ENCODE measurements around the gene REV1. TPM values are rescaled to one million over a fixed set of nuclear protein-coding genes. Genes with fewer than 3 reads are reported as not detected.
"Not testable (repeated sequence)": the region's sequence is repeated elsewhere in the genome, so short reads cannot be mapped to it uniquely, and the experiment has no call there.

REV1 gene
- total RNA-seq: 75.2 TPM

- intact Hi-C loops (cut with DNase I): loop anchor here (10.0 kb wide), 1 partner anchor 325 kb away; no protein-coding TSS in a partner anchor
- peak; percentile 96 for ATAC-seq
- DNase-seq (ENCODE audit: low spot score): peak; percentile 96
Measured at GRCh38 chr2:99489761-99490622, at the start of gene REV1. TSS of gene REV1 (minus strand) at chr2:99490017. CDS start at chr2:99464975, 25,042 bp downstream.

GRCh38 chr2:99537910-99538485 is 48.2 kb upstream of the REV1 start:
- DNase-seq (ENCODE audit: low spot score): no peak
- intact Hi-C loops (cut with DNase I): no loop called here
- no peak for ATAC-seq

DNA sequence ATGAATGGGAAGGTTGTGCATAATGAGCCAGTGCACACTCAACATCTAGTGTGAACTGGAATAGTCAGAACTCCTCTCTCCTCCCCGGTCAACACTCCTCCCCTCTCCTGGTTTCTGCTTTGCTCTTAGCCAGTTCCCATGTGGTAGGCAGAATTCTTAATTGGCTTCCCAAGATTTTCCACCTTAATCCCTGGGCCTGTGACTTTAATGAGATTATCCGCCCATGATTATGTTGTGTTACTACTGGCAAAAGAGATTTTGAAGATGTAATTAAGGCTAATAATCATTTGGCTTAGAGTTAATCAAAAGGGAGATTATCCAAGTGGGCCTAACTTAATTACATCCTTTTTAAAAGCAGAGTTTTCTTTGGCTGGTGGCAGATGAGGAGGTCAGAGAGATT is 34.2 kb upstream of the REV1 start:
- no peak for DNase-seq (ENCODE audit: low spot score)
- ATAC-seq: no peak
- intact Hi-C loops (cut with DNase I): no loop called here

GRCh38 chr2:99522157-99522556 is 32.3 kb upstream of the REV1 start:
- intact Hi-C loops (cut with DNase I): no loop called here
- ATAC-seq: no peak
- DNase-seq (ENCODE audit: low spot score): no peak

- DNase-seq (ENCODE audit: low spot score) (no peak), ATAC-seq (no peak)
- intact Hi-C loops (cut with DNase I): no loop called here
Measured at GRCh38 chr2:99520813-99521212, 31.0 kb upstream of the REV1 start.

GRCh38 chr2:99520195-99520594 is 30.4 kb upstream of the REV1 start:
- intact Hi-C loops (cut with DNase I): no loop called here
- no peak for ATAC-seq
- no peak for DNase-seq (ENCODE audit: low spot score)

GRCh38 chr2:99514357-99514756 is 24.5 kb upstream of the REV1 start:
- intact Hi-C loops (cut with DNase I): no loop called here
- DNase-seq (ENCODE audit: low spot score) (no peak), ATAC-seq (no peak)

DNA sequence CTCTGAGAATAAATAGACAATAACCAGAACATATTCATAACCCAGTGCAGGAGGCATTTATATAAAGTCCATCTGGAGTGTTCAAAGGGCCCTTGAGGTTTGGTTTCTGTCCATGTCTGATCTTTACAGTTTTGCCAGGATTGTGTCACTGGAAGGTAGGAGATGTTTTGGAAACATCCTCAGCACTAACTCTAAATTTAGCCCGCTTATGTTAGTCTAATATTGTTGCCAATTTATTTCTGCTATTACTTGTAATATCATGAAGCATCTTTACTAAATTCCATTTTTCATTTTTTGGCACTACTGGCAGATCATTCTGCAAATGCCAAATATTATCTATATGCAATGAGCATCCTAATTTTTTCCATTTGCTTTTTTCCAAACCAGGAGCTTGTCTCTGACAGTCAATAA is 22.4 kb upstream of the REV1 start:
- no peak for DNase-seq (ENCODE audit: low spot score)
- intact Hi-C loops (cut with DNase I): no loop called here

GRCh38 chr2:99509387-99509786 is 19.6 kb upstream of the REV1 start:
- intact Hi-C loops (cut with DNase I): no loop called here
- ATAC-seq (no peak), DNase-seq (ENCODE audit: low spot score) (no peak)

More for the DNA sequence above, 22.4 kb upstream of the REV1 start:
- ATAC-seq: peak; percentile 24

DNA sequence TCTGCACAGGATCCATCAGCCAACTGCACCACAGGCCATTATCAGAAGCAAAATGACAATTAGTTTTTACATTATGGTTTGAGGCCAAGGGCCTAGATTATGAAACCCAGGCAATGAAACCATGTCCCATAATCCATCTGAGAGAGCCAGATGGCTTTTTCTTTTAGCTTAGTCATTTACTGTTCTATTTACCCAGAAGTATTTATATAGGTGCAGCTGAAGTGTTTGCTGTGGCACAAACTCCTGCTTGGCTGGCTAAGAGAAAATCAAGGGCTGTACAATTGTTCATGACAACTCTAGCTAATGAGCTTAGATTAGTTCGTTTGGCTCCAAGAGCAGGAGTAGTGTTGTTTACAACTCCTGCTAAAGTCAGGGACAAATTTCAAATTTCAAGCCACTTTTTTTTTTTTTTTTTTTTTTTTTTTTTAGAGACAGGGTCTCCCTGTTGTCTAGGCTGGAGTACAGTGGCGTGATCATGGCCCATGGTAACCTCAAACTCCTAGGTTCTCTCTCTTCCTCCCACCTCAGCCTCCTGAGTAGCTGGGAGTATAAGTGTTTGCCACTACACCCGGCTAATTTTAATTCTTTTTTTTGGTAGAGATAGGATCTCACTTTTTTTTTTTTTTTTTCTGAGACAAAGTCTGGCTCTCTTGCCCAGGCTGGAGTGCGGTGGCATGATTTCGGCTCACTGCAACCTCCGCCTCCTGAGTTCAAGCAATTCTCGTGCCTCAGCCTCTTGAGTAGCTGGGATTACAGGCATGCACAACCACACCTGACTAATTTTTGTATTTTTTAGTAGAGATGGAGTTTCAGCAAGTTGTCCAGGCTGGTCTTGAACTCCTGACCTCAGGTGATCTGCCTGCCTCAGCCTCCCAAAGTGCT is 18.4 kb upstream of the REV1 start:
- intact Hi-C loops (cut with DNase I): no loop called here
- ATAC-seq (no peak), DNase-seq (ENCODE audit: low spot score) (no peak)

GRCh38 chr2:99504844-99505584 is 15.2 kb upstream of the REV1 start:
- no peak for DNase-seq (ENCODE audit: low spot score)

DNA sequence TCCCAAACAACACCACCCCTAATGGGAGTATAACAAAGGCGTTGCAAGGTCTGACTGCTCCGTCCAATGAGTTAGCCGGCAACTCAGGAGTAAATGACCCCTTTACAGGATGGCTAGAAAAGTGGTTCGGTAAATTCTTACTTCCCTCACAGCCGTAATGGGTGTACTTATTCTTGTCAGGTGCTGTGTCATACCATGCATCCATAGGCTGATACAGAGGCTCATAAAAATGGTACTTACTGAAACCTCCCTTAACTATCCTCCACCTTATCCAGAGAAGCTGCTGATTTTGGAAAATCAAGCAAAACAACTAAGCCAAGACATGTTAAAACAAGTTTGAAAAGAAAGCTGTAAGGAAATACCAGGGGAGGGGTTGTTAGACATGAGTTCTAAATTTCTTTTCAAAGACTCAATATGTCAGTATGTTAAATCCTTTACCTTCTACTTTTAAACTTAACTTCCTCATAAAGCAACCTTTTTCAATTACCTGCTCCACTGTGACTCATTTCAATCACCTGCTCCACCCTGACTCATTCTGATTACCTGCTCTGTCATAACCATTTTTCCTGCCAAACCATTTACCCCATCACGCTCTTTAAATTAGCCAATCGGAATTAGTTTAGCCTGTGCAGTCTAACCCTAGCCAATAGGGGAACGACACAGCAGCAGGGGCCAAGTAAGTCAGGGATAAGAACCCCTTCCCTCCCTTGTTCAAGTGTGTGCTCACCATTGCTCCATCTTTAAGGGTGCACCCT is 14.0 kb upstream of the REV1 start:
- ATAC-seq; DNase-seq (ENCODE audit: low spot score); intact Hi-C loops (cut with DNase I): not testable (repeated sequence)

More at GRCh38 chr2:99504844-99505584, 15.2 kb upstream of the REV1 start:
- intact Hi-C loops (cut with DNase I): no loop called here
- no peak for ATAC-seq

DNA sequence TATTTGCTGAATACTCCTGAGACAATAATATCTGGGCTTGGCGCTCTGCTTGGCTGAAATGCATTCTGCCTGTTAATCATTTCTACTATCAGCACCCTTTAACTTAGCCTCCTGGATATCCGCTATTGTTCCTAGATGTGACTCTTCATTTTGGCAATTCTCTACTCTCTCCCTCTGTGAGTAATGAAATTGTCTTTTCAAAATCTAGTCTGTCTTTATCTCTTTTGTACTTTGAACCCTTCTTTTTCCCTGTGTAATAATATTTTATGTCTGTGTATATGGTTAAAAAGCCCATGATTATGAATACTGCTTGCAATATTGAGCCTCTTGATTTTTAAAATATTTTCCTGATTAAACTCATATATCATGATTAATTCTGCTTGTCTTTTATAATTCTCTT is 6.2 kb upstream of the REV1 start:
- intact Hi-C loops (cut with DNase I): loop anchor here (10.0 kb wide), 1 partner anchor 331 kb away; no protein-coding TSS in a partner anchor
- DNase-seq (ENCODE audit: low spot score): no peak
- no peak for ATAC-seq

DNA sequence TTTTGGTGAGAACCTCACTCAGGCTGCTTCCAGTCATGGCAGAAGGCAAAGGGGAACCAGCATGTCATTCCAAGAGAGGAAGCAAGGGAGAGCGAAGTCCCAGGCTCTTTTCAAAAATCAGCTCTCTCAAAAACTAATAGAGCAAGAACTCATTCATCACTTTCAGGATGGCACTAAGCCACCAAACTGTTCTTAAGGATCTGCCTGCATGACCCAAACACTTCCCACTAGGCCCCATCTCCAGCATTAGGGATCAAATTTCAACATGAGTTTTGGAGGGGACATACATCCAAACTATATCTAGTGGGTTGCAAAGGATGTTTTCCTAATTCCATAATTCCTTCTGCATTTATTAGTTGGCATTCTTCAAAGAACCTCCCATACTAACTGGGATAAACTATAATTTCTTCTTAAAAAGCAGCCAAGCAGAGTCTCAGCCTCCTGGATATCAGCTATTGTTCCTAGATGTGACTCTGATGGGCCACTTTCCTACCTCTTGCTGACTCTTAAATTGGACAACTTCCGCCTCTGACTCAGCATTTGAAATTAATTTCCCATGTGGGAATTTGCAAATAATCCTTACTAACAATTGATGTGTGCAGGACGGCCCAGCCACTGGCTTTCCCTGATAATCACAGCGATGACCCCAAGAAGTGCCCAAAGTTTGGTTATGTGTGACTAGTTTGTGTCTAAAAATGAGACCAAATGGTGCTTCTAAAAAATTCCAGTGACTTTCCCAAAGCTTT is 5.5 kb upstream of the REV1 start:
- intact Hi-C loops (cut with DNase I): loop anchor here (10.0 kb wide), 1 partner anchor 330 kb away; no protein-coding TSS in a partner anchor

DNA sequence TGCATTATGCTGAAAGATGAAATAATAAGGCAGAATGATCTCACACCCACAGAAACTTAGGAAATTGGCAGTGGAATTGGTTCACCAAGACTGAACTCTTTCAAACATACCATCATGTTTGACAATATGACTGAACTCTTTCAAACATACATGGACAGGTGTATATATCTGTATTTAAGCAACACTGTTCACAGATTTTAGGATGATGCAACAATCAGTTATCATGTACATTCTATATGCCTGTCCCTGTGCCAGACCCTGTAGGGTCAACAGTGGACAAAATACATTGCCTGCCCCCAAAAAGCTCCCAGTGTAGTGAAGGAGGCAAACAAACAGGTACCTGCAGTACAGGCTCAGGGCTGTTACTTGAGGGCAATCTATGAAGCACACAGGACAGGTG is 2.9 kb upstream of the REV1 start:
- ATAC-seq (no peak), DNase-seq (ENCODE audit: low spot score) (no peak)
- intact Hi-C loops (cut with DNase I): loop anchor here (10.0 kb wide), 1 partner anchor 328 kb away; no protein-coding TSS in a partner anchor

More for the DNA sequence above, 5.5 kb upstream of the REV1 start:
- DNase-seq (ENCODE audit: low spot score) (no peak), ATAC-seq (no peak)

DNA sequence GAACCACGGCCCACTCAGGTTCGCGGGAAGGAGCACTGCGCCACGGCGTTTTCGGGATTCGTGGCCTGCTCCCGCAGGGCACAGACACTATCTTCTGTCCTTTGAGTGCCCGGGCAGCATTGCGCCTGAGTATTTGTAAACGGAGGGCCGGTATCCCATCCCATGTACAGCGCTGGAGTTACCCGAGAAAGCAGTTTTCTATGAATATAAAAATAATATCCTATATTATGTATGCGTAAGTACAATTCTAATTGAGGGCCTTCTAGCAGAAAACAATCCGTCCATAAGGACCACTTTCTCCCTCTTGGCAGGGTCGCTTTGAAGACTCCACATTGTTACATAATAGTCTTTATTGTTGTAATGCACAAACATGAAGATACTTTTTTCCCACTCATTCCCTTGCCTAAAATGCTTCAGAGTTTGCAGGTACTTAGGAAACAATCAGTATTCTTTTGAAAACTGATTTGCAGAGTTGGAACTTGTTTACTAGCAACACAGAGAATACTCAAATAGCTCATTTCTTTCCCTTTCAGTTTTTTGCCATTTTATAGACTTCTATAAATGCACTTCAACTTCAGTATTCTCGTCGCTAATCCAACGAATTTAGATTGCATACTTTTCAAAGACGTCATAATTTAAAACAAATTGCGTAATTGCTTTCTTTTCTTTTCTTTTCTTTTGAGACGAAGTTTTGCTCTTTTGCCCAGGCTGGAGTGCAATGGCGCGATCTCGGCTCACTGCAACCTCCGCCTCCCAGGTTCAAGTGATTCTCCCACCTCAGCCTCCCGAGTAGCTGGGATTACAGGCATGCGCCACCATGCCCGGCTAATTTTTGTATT is 1.0 kb upstream of the REV1 start:
- intact Hi-C loops (cut with DNase I): loop anchor here (10.0 kb wide), 1 partner anchor 326 kb away; no protein-coding TSS in a partner anchor
- ATAC-seq (no peak), DNase-seq (ENCODE audit: low spot score) (no peak)
